Measurements from ENCODE around the gene TRIM10.
A peak's percentile ranks its signal among the peaks of the same experiment; 100 is the strongest.

TRIM10 gene

DNA sequence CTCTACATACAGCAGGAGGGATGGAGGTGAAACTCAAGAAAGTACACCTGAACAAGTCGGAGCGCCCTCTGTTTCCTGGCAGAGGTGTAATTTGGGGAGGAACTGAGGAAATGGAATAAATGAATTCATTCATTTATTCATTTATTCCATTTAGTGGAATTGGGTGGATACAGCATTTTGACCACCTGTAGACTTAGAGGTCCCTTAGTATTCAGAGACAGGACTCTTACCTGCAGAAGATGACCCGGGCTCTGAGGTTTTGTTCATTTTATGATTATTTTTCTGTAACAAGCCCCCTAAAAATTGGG is 57.2 kb downstream of the TRIM10 start:
- peaks cover 36% of the 10 kb centered on the region for H3K4me1 Mint-ChIP-seq
- no peaks in the 10 kb centered on the region for H3K36me3 Mint-ChIP-seq
- DNase-seq (ENCODE audit: low spot score in 2 of 2) = no peak
- peak overlapping the region; percentile 70 for H3K4me3 Mint-ChIP-seq
- peak overlapping the region; percentile 33 for H3K27ac Mint-ChIP-seq
- no peak for ATAC-seq
- no peaks in the 10 kb centered on the region for H3K9me3 Mint-ChIP-seq

DNA sequence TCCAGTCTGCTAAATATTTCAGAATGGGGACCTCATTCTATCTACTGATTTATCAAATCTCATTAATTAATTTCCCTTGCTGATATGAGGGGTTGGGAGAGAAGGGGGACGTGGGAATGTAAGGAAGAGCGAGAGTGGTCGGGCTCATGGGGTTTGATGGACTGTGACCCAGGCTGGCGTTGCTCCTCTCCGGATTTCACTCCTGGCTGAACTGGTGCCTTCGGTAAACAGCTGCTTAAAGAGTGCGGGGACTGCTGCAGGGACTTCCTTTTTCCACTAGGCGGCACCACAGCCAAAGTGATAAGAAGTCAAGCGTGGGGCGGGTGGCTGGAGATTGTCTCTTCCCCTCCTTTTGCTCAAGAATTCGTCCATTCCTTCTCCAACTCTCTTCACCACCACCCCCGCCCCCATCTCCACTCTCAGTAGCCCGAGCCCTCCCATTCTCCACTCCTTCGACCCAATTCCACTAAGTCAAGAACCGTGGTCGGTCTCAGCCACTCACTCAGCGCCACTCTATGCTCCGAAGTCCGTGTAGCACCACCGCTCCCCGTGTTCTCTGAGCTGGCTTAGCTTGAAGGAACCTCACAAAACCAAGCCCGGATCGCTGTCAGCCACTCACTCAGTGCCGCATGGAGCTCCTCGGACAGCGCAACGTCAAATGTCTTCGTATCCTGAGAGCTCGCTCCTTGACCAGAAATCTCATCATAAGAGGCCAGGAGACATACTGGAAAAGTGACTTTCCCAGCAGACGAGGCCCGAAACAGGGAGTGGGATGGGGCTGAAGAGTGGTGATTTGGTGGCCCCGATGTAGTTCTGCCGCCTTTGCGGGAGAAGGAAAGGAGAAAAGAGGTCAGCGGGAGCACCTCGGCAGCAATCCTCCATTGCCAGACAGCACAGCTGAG is 57.8 kb downstream of the TRIM10 start:
- ATAC-seq (peak; percentile 85), DNase-seq (ENCODE audit: low spot score in 2 of 2) (peak; percentile 74 to 88)
- Mint-ChIP-seq H3K4me3 (peak overlapping the region; percentile 70), H3K9me3 (no peaks in the 10 kb centered on the region), H3K27ac (peak overlapping the region; percentile 33), H3K36me3 (no peaks in the 10 kb centered on the region), H3K4me1 (peaks cover 35% of the 10 kb centered on the region)

DNA sequence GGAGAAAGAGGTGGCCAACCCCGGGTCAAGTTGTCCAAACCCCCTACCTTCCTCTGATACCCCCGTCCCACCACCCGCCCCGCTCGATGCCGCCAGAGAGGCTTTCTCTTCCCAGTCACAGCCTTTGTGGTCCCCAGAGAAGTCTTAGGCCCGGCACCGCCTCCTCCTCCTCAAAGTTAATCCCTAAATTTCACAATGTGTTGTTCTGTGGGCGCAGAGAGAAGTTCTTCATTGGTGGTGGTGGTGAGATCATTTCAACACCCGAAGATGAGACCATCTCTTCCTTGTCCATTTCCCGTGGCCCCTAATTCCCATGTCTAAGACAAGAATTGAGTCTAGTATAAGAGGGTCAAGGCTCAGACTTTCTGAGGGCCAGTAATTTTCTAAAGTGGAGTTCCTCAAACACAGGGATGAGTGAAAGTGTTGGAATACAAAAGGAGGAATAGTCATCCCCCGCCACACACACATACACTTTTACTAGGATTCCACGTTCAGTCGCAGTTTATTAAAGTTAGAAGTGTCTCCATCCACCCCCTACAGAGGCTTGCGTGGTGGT is 58.5 kb downstream of the TRIM10 start:
- Mint-ChIP-seq H3K9me3 (no peaks in the 10 kb centered on the region), H3K36me3 (no peaks in the 10 kb centered on the region), H3K4me3 (peak overlapping the region; percentile 70), H3K4me1 (peaks cover 35% of the 10 kb centered on the region), H3K27ac (no peak overlapping the region)
- DNase-seq (ENCODE audit: low spot score in 2 of 2) = no peak
- ATAC-seq = peak; percentile 34
